H9 (cell line): ENCODE results near the gene RORC. TPM values are rescaled to one million over a fixed set of nuclear protein-coding genes. Genes with fewer than 3 reads are reported as not detected.
"Not testable (repeated sequence)": the region's sequence is repeated elsewhere in the genome, so short reads cannot be mapped to it uniquely, and the experiment has no call there.

Experiments used
- DNase-seq: peaks from one replicate; pipeline ENCODE4 v3.0.0-alpha.2; 2017
- H2AFZ ChIP-seq: one replicate; pipeline ENCODE4 v1.6.1; 2013; ENCODE audit warnings: mild to moderate bottlenecking, low read length, control low read depth, moderate library complexity
- H2AK5ac ChIP-seq: 2 replicates; pipeline ENCODE4 v1.6.1; 2013; ENCODE audit warnings: low read length, control low read depth, mixed read lengths; ENCODE audit not compliant: insufficient read length
- H2BK120ac ChIP-seq: one replicate; pipeline ENCODE4 v1.6.1; 2013; ENCODE audit warnings: low read depth, mild to moderate bottlenecking, low read length, control low read depth, inconsistent platforms; ENCODE audit not compliant: poor library complexity, severe bottlenecking
- H2BK12ac ChIP-seq: 2 replicates; pipeline ENCODE4 v1.6.1; 2013; ENCODE audit warnings: low read length, control low read depth, mixed read lengths, low read depth; ENCODE audit not compliant: insufficient read length
- H2BK15ac ChIP-seq: 2 replicates; pipeline ENCODE4 v1.6.1; 2013; ENCODE audit warnings: low read depth, low read length, control low read depth
- H2BK20ac ChIP-seq: one replicate; pipeline ENCODE4 v1.6.1; 2013; ENCODE audit warnings: low read depth, mild to moderate bottlenecking, low read length, control low read depth, inconsistent platforms; ENCODE audit not compliant: poor library complexity, severe bottlenecking
- H2BK5ac ChIP-seq: 2 replicates; pipeline ENCODE4 v1.6.1; 2013; ENCODE audit warnings: low read length, control low read depth, mixed read lengths; ENCODE audit not compliant: insufficient read length
- H3K14ac ChIP-seq: 2 replicates; pipeline ENCODE4 v1.6.1; 2013; ENCODE audit warnings: low read length, control low read depth; ENCODE audit not compliant: insufficient read depth
- H3K18ac ChIP-seq: 2 replicates; pipeline ENCODE4 v1.6.1; 2013; ENCODE audit warnings: low read depth, mild to moderate bottlenecking, mixed read lengths, low read length, control low read depth; ENCODE audit not compliant: insufficient read length
- H3K23ac ChIP-seq: 2 replicates; pipeline ENCODE4 v1.6.1; 2013; ENCODE audit warnings: low read length, control low read depth, mixed read lengths, low read depth; ENCODE audit not compliant: insufficient read length
- H3K23me2 ChIP-seq: 2 replicates; pipeline ENCODE4 v1.6.1; 2013; ENCODE audit warnings: low read depth, mild to moderate bottlenecking, mixed read lengths, low read length, control low read depth; ENCODE audit not compliant: insufficient read length, poor library complexity, severe bottlenecking
- H3K27ac ChIP-seq: 2 replicates; pipeline ENCODE4 v1.5.1; 2013; ENCODE audit warnings: low read length, control low read depth, mixed read lengths, low read depth; ENCODE audit not compliant: insufficient read length
- H3K27me3 ChIP-seq: 2 replicates; pipeline ENCODE4 v1.6.1; 2013; ENCODE audit warnings: low read length, control low read depth, inconsistent platforms; ENCODE audit not compliant: insufficient read depth
- H3K4ac ChIP-seq: 2 replicates; pipeline ENCODE4 v1.6.1; 2013; ENCODE audit warnings: low read depth, mild to moderate bottlenecking, control low read depth, inconsistent platforms, low read length, moderate library complexity
- H3K4me1 ChIP-seq: 2 replicates; pipeline ENCODE4 v1.6.1; 2013; ENCODE audit warnings: low read length, control low read depth, inconsistent platforms; ENCODE audit not compliant: insufficient read depth
- H3K4me2 ChIP-seq: 2 replicates; pipeline ENCODE4 v1.6.1; 2013; ENCODE audit warnings: low read length, control low read depth, mixed read lengths; ENCODE audit not compliant: insufficient read length, insufficient read depth
- H3K56ac ChIP-seq: 2 replicates; pipeline ENCODE4 v1.6.1; 2013; ENCODE audit warnings: low read depth, mild to moderate bottlenecking, mixed read lengths, low read length, control low read depth; ENCODE audit not compliant: insufficient read length
- H3K79me1 ChIP-seq: 2 replicates; pipeline ENCODE4 v1.6.1; 2013; ENCODE audit warnings: low read depth, mild to moderate bottlenecking, moderate library complexity, low read length, control low read depth, inconsistent platforms; ENCODE audit not compliant: insufficient read depth, poor library complexity, severe bottlenecking
- H3K79me2 ChIP-seq: 2 replicates; pipeline ENCODE4 v1.6.1; 2013; ENCODE audit warnings: low read length, control low read depth, inconsistent platforms; ENCODE audit not compliant: insufficient read depth
- H3K9ac ChIP-seq: 2 replicates; pipeline ENCODE4 v1.6.1; 2013; ENCODE audit warnings: low read length, control low read depth, mixed read lengths; ENCODE audit not compliant: insufficient read length; ENCODE audit errors: extremely low read depth
- H3K9me3 ChIP-seq: one replicate; pipeline ENCODE4 v1.6.1; 2013; ENCODE audit warnings: low read depth, low read length, inconsistent platforms; ENCODE audit not compliant: control insufficient read depth
- H3T11ph ChIP-seq: one replicate; pipeline ENCODE4 v1.6.1; 2013; ENCODE audit warnings: mild to moderate bottlenecking, low read length, control low read depth, inconsistent platforms
- H4K20me1 ChIP-seq: one replicate; pipeline ENCODE4 v1.6.1; 2013; ENCODE audit not compliant: control insufficient read depth, insufficient read length, insufficient read depth
- H4K5ac ChIP-seq: 2 replicates; pipeline ENCODE4 v1.6.1; 2013; ENCODE audit warnings: low read depth, mild to moderate bottlenecking, mixed read lengths, low read length, control low read depth; ENCODE audit not compliant: insufficient read length
- H4K8ac ChIP-seq: replicated peaks from 2 replicates; pipeline ENCODE4 v1.6.1; 2013; ENCODE audit warnings: low read length, control low read depth, mixed read lengths, low read depth; ENCODE audit not compliant: insufficient read length
- H4K91ac ChIP-seq: 2 replicates; pipeline ENCODE4 v1.6.1; 2013; ENCODE audit warnings: low read depth, mild to moderate bottlenecking, moderate library complexity, mixed read lengths, low read length, control low read depth; ENCODE audit not compliant: insufficient read length
- H3K27ac Mint-ChIP-seq, 3 experiments: 2 replicates in 2 of 3; 3 replicates in 1 of 3; pipeline ENCODE4 v1.8.0; 2020 to 2021; ENCODE audit warnings: mixed read lengths in 3 of 3, mild to moderate bottlenecking in 1 of 3, moderate library complexity in 1 of 3
- H3K27me3 Mint-ChIP-seq: 2 replicates; pipeline ENCODE4 v1.8.0; 2021; ENCODE audit warnings: low read depth, mild to moderate bottlenecking, moderate library complexity, mixed read lengths
- H3K36me3 Mint-ChIP-seq, 3 experiments: 2 replicates in 2 of 3; 3 replicates in 1 of 3; pipeline ENCODE4 v1.8.0; 2020 to 2021; ENCODE audit warnings: low read depth in 3 of 3, mixed read lengths in 3 of 3; ENCODE audit not compliant: insufficient read depth in 1 of 3
- H3K4me1 Mint-ChIP-seq, 2 experiments: 2 replicates each; pipeline ENCODE4 v1.8.0; 2020; ENCODE audit warnings: mixed read lengths in 2 of 2
- H3K4me3 Mint-ChIP-seq, 2 experiments: 2 replicates in 1 of 2; 3 replicates in 1 of 2; pipeline ENCODE4 v1.8.0; 2020 to 2021; ENCODE audit warnings: mild to moderate bottlenecking in 2 of 2, mixed read lengths in 2 of 2, moderate library complexity in 1 of 2
- H3K9me3 Mint-ChIP-seq, 2 experiments: 2 replicates in 1 of 2; 3 replicates in 1 of 2; pipeline ENCODE4 v1.8.0; 2020; ENCODE audit warnings: mild to moderate bottlenecking in 2 of 2, mixed read lengths in 2 of 2, moderate library complexity in 1 of 2
- WGBS: extraction: QIAGEN DNeasy Blood & Tissue Kit; methylation state at CpG from one replicate; pipeline ENCODE4 v1.1.7; 2013; ENCODE audit warnings: missing lambda C conversion rate, low lambda C conversion rate, mixed read lengths; ENCODE audit not compliant: insufficient read length; ENCODE audit errors: extremely low coverage; 5-methylcytosine and 5-hydroxymethylcytosine counted together
- total RNA-seq: library from RNA; stranded (reverse); gene quantifications from 2 replicates; pipeline ENCODE4 v1.2.1, GENCODE V29; 2021
- TF ChIP-seq, protein P1 (sequence below): fragments of 200-600 bp; sonication (generic); conservative IDR thresholded peaks from 3 replicates; pipeline ENCODE4 v1.8.0; 2021; ENCODE audit warnings: antibody characterized with exemption, mild to moderate bottlenecking

RORC gene
- total RNA-seq, 1 experiment from 2014 or later, result 0.52 TPM

DNA sequence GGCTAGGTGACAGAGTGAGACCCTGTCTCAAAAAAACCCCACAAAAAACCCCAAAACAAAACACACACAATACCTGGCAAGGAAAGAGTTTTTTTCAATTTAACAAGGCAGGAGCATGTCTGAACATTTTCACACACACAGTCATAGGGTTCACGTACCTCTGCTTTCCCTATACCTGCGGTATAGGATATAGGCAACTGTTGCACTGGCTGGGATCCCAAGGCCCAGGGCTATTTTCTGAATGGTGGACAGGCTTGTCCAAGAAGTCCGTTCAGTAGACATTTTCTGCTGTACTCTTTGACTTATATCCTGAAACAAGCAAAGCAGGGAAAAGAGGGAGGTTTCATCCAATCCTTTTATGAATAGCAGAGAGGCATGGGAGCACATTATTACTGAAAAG is 48.9 kb downstream of the RORC start:
- H2AK5ac ChIP-seq, result no peak overlapping the region
- no peak overlapping the region for H3T11ph ChIP-seq
- H3K9me3 ChIP-seq, result no peaks in the 10 kb centered on the region
- H3K23ac ChIP-seq, result no peak overlapping the region
- TF ChIP-seq, protein P1, sequence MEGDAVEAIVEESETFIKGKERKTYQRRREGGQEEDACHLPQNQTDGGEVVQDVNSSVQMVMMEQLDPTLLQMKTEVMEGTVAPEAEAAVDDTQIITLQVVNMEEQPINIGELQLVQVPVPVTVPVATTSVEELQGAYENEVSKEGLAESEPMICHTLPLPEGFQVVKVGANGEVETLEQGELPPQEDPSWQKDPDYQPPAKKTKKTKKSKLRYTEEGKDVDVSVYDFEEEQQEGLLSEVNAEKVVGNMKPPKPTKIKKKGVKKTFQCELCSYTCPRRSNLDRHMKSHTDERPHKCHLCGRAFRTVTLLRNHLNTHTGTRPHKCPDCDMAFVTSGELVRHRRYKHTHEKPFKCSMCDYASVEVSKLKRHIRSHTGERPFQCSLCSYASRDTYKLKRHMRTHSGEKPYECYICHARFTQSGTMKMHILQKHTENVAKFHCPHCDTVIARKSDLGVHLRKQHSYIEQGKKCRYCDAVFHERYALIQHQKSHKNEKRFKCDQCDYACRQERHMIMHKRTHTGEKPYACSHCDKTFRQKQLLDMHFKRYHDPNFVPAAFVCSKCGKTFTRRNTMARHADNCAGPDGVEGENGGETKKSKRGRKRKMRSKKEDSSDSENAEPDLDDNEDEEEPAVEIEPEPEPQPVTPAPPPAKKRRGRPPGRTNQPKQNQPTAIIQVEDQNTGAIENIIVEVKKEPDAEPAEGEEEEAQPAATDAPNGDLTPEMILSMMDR, result no peak
- WGBS, result no CpG with 5 or more reads among the region's 3 CpGs
- H4K5ac ChIP-seq, result no peak overlapping the region
- H3K27me3 ChIP-seq, result no peaks in the 10 kb centered on the region
- H3K56ac ChIP-seq, result no peak overlapping the region
- no peak overlapping the region for H3K27ac ChIP-seq
- H3K27me3 Mint-ChIP-seq, result no peaks in the 10 kb centered on the region
- no peak overlapping the region for H2AFZ ChIP-seq
- no peak overlapping the region for H2BK15ac ChIP-seq
- H3K23me2 ChIP-seq, result no peaks in the 10 kb centered on the region
- H3K36me3 Mint-ChIP-seq, result peaks cover 4 to 28% (median 23%) of the 10 kb centered on the region in 3 experiments; a peak in 6 of 7 replicates
- H2BK12ac ChIP-seq, result no peak overlapping the region
- H3K27ac Mint-ChIP-seq, result no peak overlapping the region
- no peaks in the 10 kb centered on the region for H3K79me2 ChIP-seq
- no peaks in the 10 kb centered on the region for H4K20me1 ChIP-seq
- no peak overlapping the region for H3K4ac ChIP-seq
- H3K4me2 ChIP-seq, result no peak overlapping the region
- H2BK20ac ChIP-seq, result no peak overlapping the region
- no peaks in the 10 kb centered on the region for H3K79me1 ChIP-seq
- H3K9me3 Mint-ChIP-seq, result no peaks in the 10 kb centered on the region
- H3K18ac ChIP-seq, result no peak overlapping the region
- no peak overlapping the region for H2BK5ac ChIP-seq
- H3K4me3 Mint-ChIP-seq, result no peak overlapping the region
- DNase-seq, result no peak
- no peaks in the 10 kb centered on the region for H3K4me1 Mint-ChIP-seq
- H4K91ac ChIP-seq, result no peak overlapping the region
- H3K4me1 ChIP-seq, result no peaks in the 10 kb centered on the region
- H3K9ac ChIP-seq, result no peak overlapping the region
- H2BK120ac ChIP-seq, result no peak overlapping the region
- no peak overlapping the region for H4K8ac ChIP-seq
- no peak overlapping the region for H3K14ac ChIP-seq

DNA sequence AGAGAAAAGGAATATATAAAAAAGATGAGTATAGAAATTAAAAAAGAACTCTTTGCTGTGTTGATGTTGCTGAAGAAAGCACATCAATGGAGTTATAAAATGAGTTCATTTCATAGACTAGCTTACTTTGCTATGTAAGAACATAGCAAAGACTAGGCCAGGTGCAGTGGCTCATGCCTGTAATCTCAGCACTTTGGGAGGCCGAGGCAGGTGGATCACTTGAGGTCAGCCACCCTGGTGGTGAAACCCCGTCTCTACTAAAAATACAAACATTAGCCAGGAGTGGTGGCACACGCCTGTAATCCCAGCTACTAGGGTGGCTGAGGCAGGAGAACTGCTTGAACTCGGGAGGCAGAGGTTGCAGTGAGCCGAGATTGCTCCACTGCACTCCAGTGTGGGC is 49.6 kb downstream of the RORC start:
- not testable (repeated sequence) for H3K4ac ChIP-seq, H2BK15ac ChIP-seq, H4K8ac ChIP-seq, H3K79me1 ChIP-seq, H4K91ac ChIP-seq, H3K4me1 ChIP-seq, H3K9me3 Mint-ChIP-seq, H2BK20ac ChIP-seq, H3T11ph ChIP-seq, H3K23me2 ChIP-seq, H3K18ac ChIP-seq, H4K20me1 ChIP-seq, H3K4me2 ChIP-seq, H3K27ac ChIP-seq, DNase-seq, H3K4me1 Mint-ChIP-seq, H3K27ac Mint-ChIP-seq, H3K4me3 Mint-ChIP-seq, H2BK12ac ChIP-seq, H3K9ac ChIP-seq, H3K23ac ChIP-seq, H2AFZ ChIP-seq, H3K27me3 ChIP-seq, H3K9me3 ChIP-seq, H2BK120ac ChIP-seq, H4K5ac ChIP-seq, H3K79me2 ChIP-seq, H2BK5ac ChIP-seq, H3K56ac ChIP-seq, H3K27me3 Mint-ChIP-seq, H2AK5ac ChIP-seq, H3K14ac ChIP-seq
- no CpG with 5 or more reads among the region's 5 CpGs for WGBS
- peaks cover 4 to 29% (median 23%) of the 10 kb centered on the region in 3 experiments; a peak in 6 of 7 replicates for H3K36me3 Mint-ChIP-seq
